ENCODE results near the gene KBTBD4. TPM values are rescaled to one million over a fixed set of nuclear protein-coding genes. Genes with fewer than 3 reads are reported as not detected.

KBTBD4 gene
- total RNA-seq = 18.4 and 21.8 TPM in 2 replicates

GRCh38 chr11:47578524-47579494 lies at the start of gene KBTBD4, which contains the start of gene NDUFS3:
Gene KBTBD4 (minus strand): TSS chr11:47578970. CDS start chr11:47578951, 19 bp downstream.
Gene NDUFS3 (plus strand): TSS chr11:47579074. CDS start chr11:47579092, 18 bp downstream.

GRCh38 chr11:47593934-47594855 lies 15.4 kb upstream of the KBTBD4 start, which contains the start of gene C1QTNF4:
Gene C1QTNF4 (minus strand): TSS chr11:47594411. CDS start chr11:47590810, 3,601 bp downstream.

GRCh38 chr11:47586098-47586855 lies 7.5 kb upstream of the KBTBD4 start, which contains the start of gene FAM180B:
Gene FAM180B (plus strand): TSS chr11:47586678. CDS start chr11:47586769, 91 bp downstream.

GRCh38 chr11:47565340-47566148 lies 13.2 kb downstream of the KBTBD4 start, which contains the start of gene PTPMT1:
Gene PTPMT1 (plus strand): TSS chr11:47565599. CDS start chr11:47565623, 24 bp downstream.

GRCh38 chr11:47552566-47553405 lies 26.0 kb downstream of the KBTBD4 start, which contains the start of gene CELF1:
Gene CELF1 (minus strand): TSS chr11:47553132. CDS start chr11:47499523, 53,609 bp downstream.

Other genes starting within 250 kb of the KBTBD4 start
- gene MYBPC3, start 226.3 kb downstream of the KBTBD4 start, total RNA-seq = not detected in 2 replicates
- gene SPI1, start 200.4 kb downstream of the KBTBD4 start, total RNA-seq = not detected in 2 replicates
- gene SLC39A13, start 170.4 kb downstream of the KBTBD4 start, total RNA-seq = 106 and 128 TPM in 2 replicates
- gene PSMC3, start 152.5 kb downstream of the KBTBD4 start, total RNA-seq = 86.9 and 104 TPM in 2 replicates
- 0.07 and 0.40 TPM in 2 replicates for gene RAPSN, start 129.8 kb downstream of the KBTBD4 start, total RNA-seq
- gene CELF1, start 25.8 kb downstream of the KBTBD4 start, total RNA-seq = 95.1 and 97.9 TPM in 2 replicates
- 52.7 and 62.2 TPM in 2 replicates for gene PTPMT1, start 13.4 kb downstream of the KBTBD4 start, total RNA-seq
- gene NDUFS3, start 104 bp upstream of the KBTBD4 start, total RNA-seq = 37.5 and 41.7 TPM in 2 replicates
- gene FAM180B, start 7.7 kb upstream of the KBTBD4 start, total RNA-seq = not detected in 2 replicates
- gene C1QTNF4, start 15.4 kb upstream of the KBTBD4 start, total RNA-seq = 0.07 and 0.17 TPM in 2 replicates
- gene MTCH2, start 63.6 kb upstream of the KBTBD4 start, total RNA-seq = 63.1 and 79.9 TPM in 2 replicates
- 1.1 and 1.8 TPM in 2 replicates for gene AGBL2, start 136.4 kb upstream of the KBTBD4 start, total RNA-seq
- gene FNBP4, start 188.4 kb upstream of the KBTBD4 start, total RNA-seq = 39.7 and 54.6 TPM in 2 replicates

Data from smooth muscle cell of the pulmonary artery (primary cell).